H1 (cell line): ENCODE data around the gene IPO11. TPM values are rescaled to one million over a fixed set of nuclear protein-coding genes. Genes with fewer than 3 reads are reported as not detected.

Experiments used
- CTCF ChIP-seq, 3 experiments: IDR thresholded peaks; 1 replicate in 2 of 3; 2 replicates in 1 of 3; pipeline versions ENCODE4 v1.5.1 to v1.6.1; 2011; ENCODE audit warnings: low read length in 3 of 3, mild to moderate bottlenecking in 3 of 3, inconsistent platforms in 2 of 3, low read depth in 1 of 3, moderate library complexity in 1 of 3; ENCODE audit not compliant: insufficient read depth in 1 of 3; ENCODE audit errors: control extremely low read depth in 1 of 3
- EZH2 ChIP-seq: fragments of 200-600 bp; sonication (generic); IDR thresholded peaks from 2 replicates; pipeline ENCODE4 v1.7.1; 2012; ENCODE audit warnings: low read depth, mild to moderate bottlenecking, moderate library complexity, low read length, inconsistent platforms; ENCODE audit not compliant: severe bottlenecking
- HDAC6 ChIP-seq: IDR thresholded peaks from one replicate; pipeline ENCODE4 v1.7.1; 2012; ENCODE audit warnings: low read depth, mild to moderate bottlenecking, inconsistent platforms, low read length, moderate library complexity
- JUND ChIP-seq: IDR thresholded peaks from 2 replicates; pipeline ENCODE4 v1.6.1; 2011; ENCODE audit warnings: mild to moderate bottlenecking, improper control_type of control experiment, low read length
- MAX ChIP-seq: IDR thresholded peaks from 2 replicates; pipeline ENCODE4 v1.6.1; 2012; ENCODE audit warnings: inconsistent platforms
- SP2 ChIP-seq: IDR thresholded peaks from 2 replicates; pipeline ENCODE4 v1.6.1; 2012; ENCODE audit warnings: mild to moderate bottlenecking, low read length, inconsistent platforms
- TBP ChIP-seq: IDR thresholded peaks from 2 replicates; pipeline ENCODE4 v1.6.1; 2011; ENCODE audit warnings: low read depth, low read length, improper control_type of control experiment
- polyA plus RNA-seq, 7 experiments: library from polyadenylated mRNA; depleted of rRNA in 3 of 7; stranded (reverse) in 5 of 7; unstranded in 2 of 7; fragments of >200 nt in 5 of 7; fragments of 200-250 nt in 2 of 7; gene quantifications; 1 replicate in 5 of 7; 2 replicates in 1 of 7; 4 replicates in 1 of 7; pipeline versions ENCODE4 v1.2.1 to v1.2.3, GENCODE V29; 2011 to 2013; ENCODE audit warnings: missing spikeins in 2 of 7, mixed read lengths in 2 of 7
- total RNA-seq: library from RNA; stranded (reverse); fragmentation: NEBNext Ultra II Directional; extraction: Animal tissue kit (Norgen Biotek cat#: 25700); gene quantifications from 2 replicates; pipeline ENCODE4 v1.2.1, GENCODE V29; 2021

Gene IPO11
- total and polyA plus RNA-seq, 2 of the 8 experiments (the other 6 are each of a cell fraction or from before 2014, with no cell fraction given): 23.6 to 64.4 TPM

- no peak for TF ChIP-seq SP2
- no peak for TF ChIP-seq HDAC6
- no peak for TF ChIP-seq TBP
- no peak for TF ChIP-seq MAX
- TF ChIP-seq EZH2: no peak
- no peak for TF ChIP-seq JUND
- TF ChIP-seq CTCF (IDR thresholded peaks at IDR 0.05; ENCODE audit: control extremely low read depth in 1 of 3, insufficient read depth in 1 of 3, low read depth in 1 of 3, low read length in 3 of 3): no peak
Observed at GRCh38 chr5:62534461-62535236, 122.1 kb downstream of the IPO11 start (continued).
